Nephron progenitor cell (in vitro differentiated cells): ENCODE results near the gene EVC.
A peak's percentile ranks its signal among the peaks of the same experiment; 100 is the strongest.
"Not testable (repeated sequence)": the region's sequence is repeated elsewhere in the genome, so short reads cannot be mapped to it uniquely, and the experiment has no call there.

Source experiments
- DNase-seq: peaks from one replicate; pipeline ENCODE4 v3.0.0; 2021
- H3K27ac Mint-ChIP-seq: 2 replicates; pipeline ENCODE4 v1.8.0; 2021; ENCODE audit warnings: mild to moderate bottlenecking, moderate library complexity, mixed read lengths
- H3K27me3 Mint-ChIP-seq: 2 replicates; pipeline ENCODE4 v1.8.0; 2021; ENCODE audit warnings: mild to moderate bottlenecking, low read depth, mixed read lengths; ENCODE audit not compliant: poor library complexity
- H3K36me3 Mint-ChIP-seq: 2 replicates; pipeline ENCODE4 v1.8.0; 2021; ENCODE audit warnings: low read depth, mixed read lengths
- H3K4me1 Mint-ChIP-seq: 2 replicates; pipeline ENCODE4 v1.8.0; 2021; ENCODE audit warnings: mixed read lengths
- H3K4me3 Mint-ChIP-seq: 2 replicates; pipeline ENCODE4 v1.8.0; 2021; ENCODE audit warnings: mild to moderate bottlenecking, moderate library complexity, mixed read lengths
- H3K9me3 Mint-ChIP-seq: 2 replicates; pipeline ENCODE4 v1.8.0; 2021; ENCODE audit warnings: mild to moderate bottlenecking, moderate library complexity, mixed read lengths
- TF ChIP-seq, protein P1 (sequence below): fragments of 200-600 bp; sonication (generic); IDR thresholded peaks from 2 replicates; pipeline ENCODE4 v1.5.0; 2021; ENCODE audit warnings: antibody characterized with exemption

EVC gene

DNA sequence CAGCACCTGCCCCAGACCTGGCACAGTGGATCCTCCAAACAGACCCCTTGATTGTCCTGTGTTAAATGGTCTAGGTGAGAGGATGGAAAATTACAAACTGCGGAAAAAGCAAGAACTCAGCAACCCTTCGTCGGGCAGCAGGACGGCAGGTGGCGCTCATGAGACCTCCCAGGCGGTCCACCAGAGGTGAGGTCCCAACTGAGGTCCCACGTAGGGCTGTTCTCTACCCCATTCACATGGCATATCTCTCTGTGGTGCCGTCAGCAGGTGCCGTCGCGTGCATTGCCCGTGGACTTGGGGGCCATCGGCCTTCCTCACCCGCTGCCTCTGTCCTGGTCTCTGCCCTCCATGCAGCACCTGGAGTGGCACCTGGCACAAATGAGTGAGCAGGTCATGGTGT, 93.7 kb downstream of the EVC start:
- Mint-ChIP-seq H3K27me3 (no peaks in the 10 kb centered on the region), H3K27ac (no peak overlapping the region), H3K36me3 (peaks cover 47% of the 10 kb centered on the region), H3K4me3 (no peak overlapping the region), H3K4me1 (peaks cover 13% of the 10 kb centered on the region), H3K9me3 (peaks cover 3% of the 10 kb centered on the region)
- TF ChIP-seq, protein P1, sequence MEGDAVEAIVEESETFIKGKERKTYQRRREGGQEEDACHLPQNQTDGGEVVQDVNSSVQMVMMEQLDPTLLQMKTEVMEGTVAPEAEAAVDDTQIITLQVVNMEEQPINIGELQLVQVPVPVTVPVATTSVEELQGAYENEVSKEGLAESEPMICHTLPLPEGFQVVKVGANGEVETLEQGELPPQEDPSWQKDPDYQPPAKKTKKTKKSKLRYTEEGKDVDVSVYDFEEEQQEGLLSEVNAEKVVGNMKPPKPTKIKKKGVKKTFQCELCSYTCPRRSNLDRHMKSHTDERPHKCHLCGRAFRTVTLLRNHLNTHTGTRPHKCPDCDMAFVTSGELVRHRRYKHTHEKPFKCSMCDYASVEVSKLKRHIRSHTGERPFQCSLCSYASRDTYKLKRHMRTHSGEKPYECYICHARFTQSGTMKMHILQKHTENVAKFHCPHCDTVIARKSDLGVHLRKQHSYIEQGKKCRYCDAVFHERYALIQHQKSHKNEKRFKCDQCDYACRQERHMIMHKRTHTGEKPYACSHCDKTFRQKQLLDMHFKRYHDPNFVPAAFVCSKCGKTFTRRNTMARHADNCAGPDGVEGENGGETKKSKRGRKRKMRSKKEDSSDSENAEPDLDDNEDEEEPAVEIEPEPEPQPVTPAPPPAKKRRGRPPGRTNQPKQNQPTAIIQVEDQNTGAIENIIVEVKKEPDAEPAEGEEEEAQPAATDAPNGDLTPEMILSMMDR, result no peak
- no peak for DNase-seq

DNA sequence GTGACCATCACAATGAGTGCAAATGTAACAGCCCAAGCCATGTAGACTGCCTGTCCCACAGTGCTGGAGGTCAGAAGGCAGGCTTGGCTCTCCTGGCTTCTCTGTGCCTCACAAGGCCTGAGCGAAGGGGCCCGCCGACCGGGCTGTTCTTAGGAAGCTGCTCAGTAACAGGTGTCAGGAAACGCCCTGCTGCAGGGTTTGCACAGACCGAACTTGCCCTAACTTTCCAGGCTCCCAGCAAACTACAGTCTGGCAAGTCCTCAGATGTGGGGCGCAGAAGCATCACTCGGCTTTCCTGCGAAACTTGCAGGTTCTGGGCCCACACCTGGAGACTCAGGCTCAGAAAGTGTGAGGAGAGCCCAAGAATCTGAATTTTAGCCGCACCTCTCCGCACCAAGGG, 94.3 kb downstream of the EVC start:
- H3K9me3 Mint-ChIP-seq, result peaks cover 3% of the 10 kb centered on the region
- H3K36me3 Mint-ChIP-seq, result peaks cover 51% of the 10 kb centered on the region
- H3K4me3 Mint-ChIP-seq, result no peak overlapping the region
- H3K4me1 Mint-ChIP-seq, result peaks cover 13% of the 10 kb centered on the region
- no peaks in the 10 kb centered on the region for H3K27me3 Mint-ChIP-seq
- no peak for DNase-seq
- TF ChIP-seq, protein P1, result no peak
- no peak overlapping the region for H3K27ac Mint-ChIP-seq

DNA sequence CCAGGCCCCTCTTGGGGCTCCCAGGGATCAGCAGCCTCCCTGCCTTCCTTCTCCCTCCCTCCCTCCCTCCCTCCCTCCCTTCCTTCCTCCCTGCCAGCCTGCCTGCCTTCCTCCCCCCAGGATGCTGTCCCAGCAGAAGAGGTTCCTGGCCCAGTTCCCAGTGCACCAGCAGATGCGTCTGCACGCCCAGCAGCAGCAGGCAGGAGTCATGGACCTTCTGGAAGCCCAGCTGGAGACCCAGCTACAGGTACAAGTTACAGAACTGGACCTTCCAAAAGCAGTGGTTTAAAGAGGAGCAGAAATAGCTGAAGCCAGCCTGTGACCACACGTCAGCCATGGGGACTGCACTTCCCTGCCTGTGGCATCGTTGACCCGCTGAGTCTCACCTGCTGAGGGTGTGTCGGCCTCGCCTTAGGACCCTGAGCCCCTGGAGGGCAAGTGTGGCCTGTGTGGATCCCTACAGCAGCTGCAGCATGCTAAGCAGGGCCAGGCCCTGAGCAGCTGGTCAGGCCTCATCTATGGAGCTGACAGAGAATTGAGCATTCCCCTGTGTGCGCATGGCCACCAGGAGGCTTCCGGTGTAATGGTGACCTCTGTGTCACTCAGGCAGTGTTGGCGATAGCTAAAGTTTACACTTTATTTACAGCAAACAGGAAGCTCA, 97.2 kb downstream of the EVC start:
- peaks cover 13% of the 10 kb centered on the region for H3K4me1 Mint-ChIP-seq
- no peak overlapping the region for H3K4me3 Mint-ChIP-seq
- H3K27me3 Mint-ChIP-seq, result no peaks in the 10 kb centered on the region
- no peak for DNase-seq
- peaks cover 60% of the 10 kb centered on the region for H3K36me3 Mint-ChIP-seq
- peak overlapping the region; percentile 80 for H3K27ac Mint-ChIP-seq
- TF ChIP-seq, protein P1, result no peak
- H3K9me3 Mint-ChIP-seq, result no peaks in the 10 kb centered on the region

DNA sequence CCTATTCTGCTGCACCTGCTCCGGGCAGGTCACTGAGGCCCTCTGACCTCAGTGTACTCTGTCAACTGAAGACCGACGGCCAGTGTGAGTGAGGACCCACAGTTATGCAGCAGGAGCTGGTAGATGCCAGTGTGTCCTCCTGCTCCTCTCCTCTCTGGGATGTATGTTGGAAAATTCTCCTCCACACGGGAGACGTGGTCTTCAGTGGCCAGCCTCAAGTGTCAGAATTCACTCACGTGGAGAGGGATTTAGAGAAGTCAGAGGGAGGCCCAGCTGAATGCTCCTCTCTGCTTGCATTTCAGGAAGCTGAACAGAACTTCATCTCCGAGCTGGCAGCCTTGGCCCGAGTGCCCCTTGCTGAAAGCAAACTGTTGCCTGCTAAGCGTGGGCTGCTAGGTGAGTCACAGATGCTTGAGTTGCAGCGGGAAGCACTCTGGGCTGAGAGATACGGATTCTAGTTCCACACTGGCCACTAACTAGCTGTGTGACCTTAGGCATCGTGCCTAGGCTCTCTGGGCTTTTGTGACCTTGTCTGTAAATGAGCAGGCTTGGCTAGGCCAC, 98.3 kb downstream of the EVC start:
- Mint-ChIP-seq H3K4me3 (no peak overlapping the region), H3K4me1 (peaks cover 13% of the 10 kb centered on the region), H3K27ac (no peak overlapping the region), H3K27me3 (no peaks in the 10 kb centered on the region), H3K9me3 (no peaks in the 10 kb centered on the region), H3K36me3 (peaks cover 57% of the 10 kb centered on the region)
- TF ChIP-seq, protein P1, result no peak
- DNase-seq, result no peak

DNA sequence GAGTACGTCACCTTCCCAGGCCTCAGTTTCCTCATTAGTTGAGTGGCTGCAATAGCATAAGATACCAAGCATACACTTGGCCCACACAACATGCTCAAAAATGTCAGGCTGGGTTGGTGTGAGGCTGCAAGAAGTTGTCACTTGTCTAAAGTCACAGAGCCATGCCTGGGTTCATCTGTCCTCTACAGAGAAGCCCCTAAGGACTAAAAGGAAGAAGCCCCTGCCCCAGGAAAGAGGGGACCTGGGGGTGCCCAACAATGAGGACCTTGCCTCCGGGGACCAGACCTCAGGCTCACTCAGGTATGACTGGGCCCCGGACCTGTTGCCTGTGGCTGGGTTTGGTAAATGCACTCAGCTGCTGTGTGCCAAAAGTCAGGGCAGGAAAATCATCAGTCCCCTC, 99.2 kb downstream of the EVC start:
- Mint-ChIP-seq H3K36me3 (peaks cover 57% of the 10 kb centered on the region), H3K4me3 (no peak overlapping the region), H3K27me3 (no peaks in the 10 kb centered on the region), H3K9me3 (no peaks in the 10 kb centered on the region), H3K4me1 (peaks cover 17% of the 10 kb centered on the region), H3K27ac (no peak overlapping the region)
- TF ChIP-seq, protein P1, result no peak
- no peak for DNase-seq

DNA sequence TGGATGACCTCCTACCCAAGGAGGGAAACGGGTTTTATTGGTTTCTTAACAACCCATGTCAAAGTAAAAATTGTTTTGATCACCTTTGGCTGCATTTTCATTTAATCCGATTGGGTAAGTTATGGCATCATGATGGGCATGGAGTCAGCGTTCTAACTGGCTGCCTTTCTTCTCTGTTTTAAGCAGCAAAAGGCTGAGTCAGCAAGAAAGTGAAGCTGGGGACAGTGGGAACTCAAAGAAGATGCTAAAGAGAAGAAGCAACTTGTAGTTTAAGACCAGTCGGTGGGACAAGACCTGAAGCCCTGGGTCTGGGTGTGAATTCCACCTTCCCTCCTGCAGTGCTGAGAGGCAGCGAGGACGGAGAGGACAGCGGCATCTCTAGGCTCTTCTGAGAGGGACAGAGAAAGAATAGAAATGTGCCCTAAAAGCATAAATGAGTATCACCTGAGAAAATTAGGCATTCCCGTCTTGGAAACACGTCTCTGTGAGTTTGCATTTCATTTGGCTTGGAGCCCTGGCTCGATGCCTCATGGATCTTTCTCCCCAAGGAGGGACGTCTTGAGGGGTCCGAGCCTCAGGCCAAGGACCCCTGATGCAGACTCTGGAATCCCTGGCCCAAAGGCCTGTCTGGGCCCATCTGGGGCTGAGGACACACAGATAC, 99.9 kb downstream of the EVC start:
- H3K27ac Mint-ChIP-seq, result no peak overlapping the region
- H3K27me3 Mint-ChIP-seq, result no peaks in the 10 kb centered on the region

DNA sequence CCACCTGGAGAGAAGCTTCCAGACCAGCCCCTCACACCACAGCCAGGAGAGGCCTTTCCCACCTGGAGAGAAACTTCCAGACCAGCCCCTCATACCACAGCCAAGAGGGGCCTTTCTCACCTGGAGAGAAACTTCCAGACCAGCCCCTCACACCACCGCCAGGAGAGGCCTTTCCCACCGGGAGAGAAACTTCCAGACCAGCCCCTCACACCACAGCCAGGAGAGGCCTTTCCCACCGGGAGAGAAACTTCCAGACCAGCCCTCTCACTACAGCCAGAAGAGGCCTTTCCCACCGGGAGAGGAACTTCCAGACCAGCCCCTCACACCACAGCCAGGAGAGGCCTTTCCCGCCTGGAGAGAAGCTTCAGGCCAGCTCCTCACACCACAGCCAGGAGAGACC, 101.1 kb downstream of the EVC start:
- peaks cover 26% of the 10 kb centered on the region for H3K4me1 Mint-ChIP-seq

More for the DNA sequence above, 99.9 kb downstream of the EVC start:
- Mint-ChIP-seq H3K36me3 (peaks cover 57% of the 10 kb centered on the region), H3K4me3 (no peak overlapping the region), H3K9me3 (no peaks in the 10 kb centered on the region), H3K4me1 (peaks cover 25% of the 10 kb centered on the region)
- TF ChIP-seq, protein P1, result no peak
- no peak for DNase-seq

More for the DNA sequence above, 101.1 kb downstream of the EVC start:
- H3K36me3 Mint-ChIP-seq, result peaks cover 48% of the 10 kb centered on the region
- H3K4me3 Mint-ChIP-seq, H3K27ac Mint-ChIP-seq, H3K9me3 Mint-ChIP-seq, H3K27me3 Mint-ChIP-seq, DNase-seq: not testable (repeated sequence)
